ENCODE measurements around the gene KLF3. TPM values are rescaled to one million over a fixed set of nuclear protein-coding genes. Genes with fewer than 3 reads are reported as not detected.

KLF3 gene
- total and polyA plus RNA-seq, 9 of the 15 experiments (the other 6 are each of a cell fraction or from before 2014, with no cell fraction given) = 9.9 to 47.2 (median 18.1) TPM

GRCh38 chr4:38667085-38667893 lies 3.3 kb downstream of the KLF3 start (continued):
- TF ChIP-seq CHD2 (IDR thresholded peaks at IDR 0.05; ENCODE audit: low read depth, low read length) (no peak), NR2C1 (IDR thresholded peaks at IDR 0.05) (no peak), NR2C1 (tag; IDR thresholded peaks at IDR 0.05) (peak; percentile 61), ZNF830 (CRISPR knock-in tag; IDR thresholded peaks at IDR 0.05) (no peak), ZNF324 (CRISPR knock-in tag; IDR thresholded peaks at IDR 0.05) (no peak), NFATC3 (IDR thresholded peaks at IDR 0.05) (no peak), NFE2L1 (tag; IDR thresholded peaks at IDR 0.05; ENCODE audit: borderline replicate concordance, low read depth) (no peak), HNRNPLL (IDR thresholded peaks at IDR 0.05; ENCODE audit: low read depth, low read length, poor library complexity, severe bottlenecking) (peak; percentile 25), U2AF1 (optimal IDR thresholded peaks at IDR 0.05; ENCODE audit: low read depth, low read length) (no peak), ZNF668 (CRISPR knock-in tag; IDR thresholded peaks at IDR 0.05) (no peak), ZNF583 (CRISPR knock-in tag; IDR thresholded peaks at IDR 0.05) (no peak), GABPA (tag; conservative IDR thresholded peaks at IDR 0.05; ENCODE audit: low read depth) (peak; percentile 81), NR0B1 (IDR thresholded peaks at IDR 0.05; ENCODE audit: partially characterized antibody) (no peak), MTA1 (IDR thresholded peaks at IDR 0.05; ENCODE audit: borderline replicate concordance) (peak; percentile 41; the same call in 1 of the 2 replicates), ID3 (CRISPR knock-in tag; IDR thresholded peaks at IDR 0.05) (no peak), ID3 (tag; IDR thresholded peaks at IDR 0.05) (peak; percentile 58)
- TF ChIP-seq, protein P1, sequence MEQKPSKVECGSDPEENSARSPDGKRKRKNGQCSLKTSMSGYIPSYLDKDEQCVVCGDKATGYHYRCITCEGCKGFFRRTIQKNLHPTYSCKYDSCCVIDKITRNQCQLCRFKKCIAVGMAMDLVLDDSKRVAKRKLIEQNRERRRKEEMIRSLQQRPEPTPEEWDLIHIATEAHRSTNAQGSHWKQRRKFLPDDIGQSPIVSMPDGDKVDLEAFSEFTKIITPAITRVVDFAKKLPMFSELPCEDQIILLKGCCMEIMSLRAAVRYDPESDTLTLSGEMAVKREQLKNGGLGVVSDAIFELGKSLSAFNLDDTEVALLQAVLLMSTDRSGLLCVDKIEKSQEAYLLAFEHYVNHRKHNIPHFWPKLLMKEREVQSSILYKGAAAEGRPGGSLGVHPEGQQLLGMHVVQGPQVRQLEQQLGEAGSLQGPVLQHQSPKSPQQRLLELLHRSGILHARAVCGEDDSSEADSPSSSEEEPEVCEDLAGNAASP (IDR thresholded peaks at IDR 0.05) = no peak
- TF ChIP-seq, protein P2, sequence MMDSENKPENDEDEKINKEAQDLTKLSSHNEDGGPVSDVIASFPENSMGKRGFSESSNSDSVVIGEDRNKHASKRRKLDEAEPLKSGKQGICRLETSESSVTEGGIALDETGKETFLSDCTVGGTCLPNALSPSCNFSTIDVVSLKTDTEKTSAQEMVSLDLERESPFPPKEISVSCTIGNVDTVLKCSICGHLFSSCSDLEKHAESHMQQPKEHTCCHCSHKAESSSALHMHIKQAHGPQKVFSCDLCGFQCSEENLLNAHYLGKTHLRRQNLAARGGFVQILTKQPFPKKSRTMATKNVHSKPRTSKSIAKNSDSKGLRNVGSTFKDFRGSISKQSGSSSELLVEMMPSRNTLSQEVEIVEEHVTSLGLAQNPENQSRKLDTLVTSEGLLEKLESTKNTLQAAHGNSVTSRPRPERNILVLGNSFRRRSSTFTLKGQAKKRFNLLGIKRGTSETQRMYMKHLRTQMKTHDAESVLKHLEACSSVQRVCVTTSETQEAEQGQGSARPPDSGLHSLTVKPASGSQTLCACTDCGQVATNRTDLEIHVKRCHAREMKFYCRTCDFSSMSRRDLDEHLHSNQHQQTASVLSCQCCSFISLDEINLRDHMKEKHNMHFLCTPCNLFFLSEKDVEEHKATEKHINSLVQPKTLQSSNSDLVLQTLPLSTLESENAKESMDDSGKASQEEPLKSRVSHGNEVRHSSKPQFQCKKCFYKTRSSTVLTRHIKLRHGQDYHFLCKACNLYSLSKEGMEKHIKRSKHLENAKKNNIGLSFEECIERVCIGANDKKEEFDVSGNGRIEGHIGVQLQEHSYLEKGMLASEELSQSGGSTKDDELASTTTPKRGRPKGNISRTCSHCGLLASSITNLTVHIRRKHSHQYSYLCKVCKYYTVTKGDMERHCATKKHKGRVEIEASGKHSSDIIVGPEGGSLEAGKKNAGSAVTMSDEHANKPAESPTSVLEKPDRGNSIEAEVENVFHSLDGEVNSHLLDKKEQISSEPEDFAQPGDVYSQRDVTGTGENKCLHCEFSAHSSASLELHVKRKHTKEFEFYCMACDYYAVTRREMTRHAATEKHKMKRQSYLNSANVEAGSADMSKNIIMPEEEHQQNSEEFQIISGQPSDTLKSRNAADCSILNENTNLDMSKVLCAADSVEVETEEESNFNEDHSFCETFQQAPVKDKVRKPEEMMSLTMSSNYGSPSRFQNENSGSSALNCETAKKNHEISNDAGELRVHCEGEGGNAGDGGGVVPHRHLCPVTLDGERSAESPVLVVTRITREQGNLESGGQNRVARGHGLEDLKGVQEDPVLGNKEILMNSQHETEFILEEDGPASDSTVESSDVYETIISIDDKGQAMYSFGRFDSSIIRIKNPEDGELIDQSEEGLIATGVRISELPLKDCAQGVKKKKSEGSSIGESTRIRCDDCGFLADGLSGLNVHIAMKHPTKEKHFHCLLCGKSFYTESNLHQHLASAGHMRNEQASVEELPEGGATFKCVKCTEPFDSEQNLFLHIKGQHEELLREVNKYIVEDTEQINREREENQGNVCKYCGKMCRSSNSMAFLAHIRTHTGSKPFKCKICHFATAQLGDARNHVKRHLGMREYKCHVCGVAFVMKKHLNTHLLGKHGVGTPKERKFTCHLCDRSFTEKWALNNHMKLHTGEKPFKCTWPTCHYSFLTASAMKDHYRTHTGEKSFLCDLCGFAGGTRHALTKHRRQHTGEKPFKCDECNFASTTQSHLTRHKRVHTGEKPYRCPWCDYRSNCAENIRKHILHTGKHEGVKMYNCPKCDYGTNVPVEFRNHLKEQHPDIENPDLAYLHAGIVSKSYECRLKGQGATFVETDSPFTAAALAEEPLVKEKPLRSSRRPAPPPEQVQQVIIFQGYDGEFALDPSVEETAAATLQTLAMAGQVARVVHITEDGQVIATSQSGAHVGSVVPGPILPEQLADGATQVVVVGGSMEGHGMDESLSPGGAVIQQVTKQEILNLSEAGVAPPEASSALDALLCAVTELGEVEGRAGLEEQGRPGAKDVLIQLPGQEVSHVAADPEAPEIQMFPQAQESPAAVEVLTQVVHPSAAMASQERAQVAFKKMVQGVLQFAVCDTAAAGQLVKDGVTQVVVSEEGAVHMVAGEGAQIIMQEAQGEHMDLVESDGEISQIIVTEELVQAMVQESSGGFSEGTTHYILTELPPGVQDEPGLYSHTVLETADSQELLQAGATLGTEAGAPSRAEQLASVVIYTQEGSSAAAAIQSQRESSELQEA (IDR thresholded peaks at IDR 0.05; ENCODE audit: low read depth) = 0 out of 2 replicates have a peak, but pooled peaks have one; percentile 25

Data from K562 (cell line).